ENCODE results near the gene GRB10.

The GRB10 gene

GRCh38 chr7:50801907-50802306 is 19.2 kb upstream of the GRB10 start:
- DNase-seq, result no peak

- no peak for DNase-seq
These were observed 17.2 kb upstream of the GRB10 start for GRCh38 chr7:50799873-50800272.

GRCh38 chr7:50798126-50798525 is 15.4 kb upstream of the GRB10 start:
- no peak for DNase-seq

DNA sequence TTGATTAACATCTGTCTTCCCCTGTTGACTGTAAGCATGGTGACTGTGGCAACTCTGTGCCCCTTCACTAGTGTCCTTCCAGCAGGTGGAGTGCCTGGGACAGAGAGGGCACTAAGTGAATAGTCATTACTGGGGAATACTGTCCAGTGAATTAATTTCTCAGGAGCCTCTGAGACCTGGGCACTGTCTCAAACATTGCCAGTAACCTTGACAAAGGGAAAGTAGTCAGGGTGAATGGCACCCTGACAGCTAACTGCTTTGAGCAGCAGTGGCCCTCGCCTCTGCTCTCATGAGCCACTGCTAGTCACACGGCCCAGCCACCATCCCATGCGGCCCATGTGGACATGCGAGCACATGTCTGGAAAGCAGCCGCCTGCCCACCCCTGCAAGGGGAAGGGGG is 13.1 kb upstream of the GRB10 start:
- DNase-seq, result no peak

DNA sequence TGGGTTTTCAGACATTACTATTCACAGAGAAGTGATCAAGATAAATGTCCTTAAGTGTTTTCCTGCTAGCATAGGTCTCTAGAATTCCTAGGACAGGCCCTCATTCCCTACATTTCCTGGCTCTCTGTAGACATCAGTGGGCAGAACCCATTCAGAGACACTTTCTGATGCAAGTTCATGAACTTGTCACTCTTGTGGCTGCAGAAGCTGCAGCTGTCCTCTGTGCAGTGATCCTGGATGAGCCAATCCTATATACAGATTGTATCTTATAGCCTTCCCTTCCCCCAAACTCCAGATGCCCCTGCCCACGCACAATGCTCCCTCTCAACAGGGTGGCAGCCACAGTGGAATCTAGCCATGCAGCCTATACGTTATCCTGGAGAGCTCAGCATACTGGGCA is 12.6 kb upstream of the GRB10 start:
- no peak for DNase-seq

DNA sequence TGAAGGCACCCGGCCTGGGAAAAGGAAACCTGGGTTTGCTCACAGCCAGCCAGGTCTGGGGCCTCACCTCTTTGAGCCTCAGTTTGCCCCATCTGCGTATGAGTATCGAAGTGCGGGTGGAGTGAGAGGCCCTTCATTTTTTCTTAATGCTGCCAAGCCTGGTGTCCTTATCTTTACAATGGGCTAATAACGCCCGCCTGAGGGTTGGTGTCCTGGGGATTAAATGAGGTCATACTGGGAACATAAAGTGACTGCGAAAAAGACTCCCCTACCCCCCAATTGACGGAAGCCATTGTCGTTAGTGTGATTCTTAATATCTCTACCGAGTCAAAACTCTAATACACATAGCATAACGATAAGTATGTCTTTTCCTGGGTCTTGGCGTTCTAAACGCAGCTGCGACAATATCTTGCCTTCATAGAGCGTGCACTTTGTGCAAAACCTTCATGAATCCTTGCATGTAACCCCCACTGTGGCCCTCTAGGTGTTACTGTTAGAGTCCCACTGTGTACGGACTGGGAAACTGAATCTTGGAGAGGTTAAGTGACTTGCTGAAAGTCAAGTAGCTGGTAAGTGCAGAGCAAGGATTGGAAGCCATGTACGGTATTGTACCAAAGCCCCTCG is 11.4 kb upstream of the GRB10 start:
- no peak for DNase-seq

GRCh38 chr7:50793120-50793946 is 10.6 kb upstream of the GRB10 start:
- peak; percentile 20 for DNase-seq

DNA sequence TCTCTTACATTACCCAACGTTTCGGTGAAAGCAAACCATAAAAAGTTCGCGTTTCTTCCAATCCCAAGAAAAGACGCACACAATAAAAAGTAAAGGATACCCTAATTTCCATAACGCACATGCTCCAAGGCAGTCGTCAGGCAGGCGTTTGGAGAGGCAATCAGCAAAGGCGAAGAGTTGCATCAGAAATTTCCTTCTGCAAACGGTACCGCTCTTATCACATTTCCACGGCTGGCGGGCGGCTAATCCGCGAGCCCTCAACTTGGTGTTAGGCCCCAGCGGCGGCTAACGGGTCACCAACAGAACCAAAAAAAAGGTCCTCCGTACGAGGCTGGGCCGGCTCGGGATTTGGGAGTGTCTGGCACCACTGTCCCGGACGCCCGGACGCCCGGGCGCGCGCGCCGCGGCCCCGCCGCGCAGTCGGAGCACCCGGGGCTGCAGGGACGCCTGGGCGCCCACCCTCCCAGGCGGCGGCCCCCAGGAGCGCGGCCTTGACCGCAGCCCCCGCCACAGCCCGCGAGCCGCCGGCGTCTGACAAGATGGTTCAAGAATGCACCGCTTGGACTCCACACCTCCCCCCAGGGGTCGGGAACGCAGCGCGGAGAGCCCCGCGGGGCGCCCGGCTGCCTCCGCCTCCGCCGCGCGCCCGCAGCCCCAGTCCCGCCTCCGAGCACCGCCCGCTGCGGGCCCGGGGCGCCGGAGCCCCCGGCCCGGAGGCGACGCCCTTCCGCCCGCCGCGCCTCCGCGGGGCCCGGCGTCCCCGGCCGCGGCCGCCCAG is 9.8 kb upstream of the GRB10 start:
- DNase-seq, result peak; percentile 24

DNA sequence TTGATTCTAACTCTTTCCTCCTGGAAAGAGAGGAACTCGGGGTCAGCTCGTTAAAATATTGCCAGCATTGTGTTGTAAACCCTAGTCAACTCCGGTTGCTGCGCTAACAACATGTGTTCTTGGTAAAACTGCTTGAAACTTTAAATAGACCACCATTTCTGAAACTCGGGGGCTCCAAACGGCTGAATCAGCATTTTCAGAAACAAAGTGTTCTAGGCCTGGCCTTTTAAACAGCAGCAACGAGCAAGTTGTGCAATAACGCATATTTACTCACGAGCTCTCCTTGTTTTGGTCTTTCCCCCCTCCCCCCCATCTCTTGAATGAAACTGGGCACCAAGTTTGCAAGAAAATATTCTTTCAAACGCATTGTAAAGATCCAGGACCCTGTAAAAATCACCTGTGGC is 9.2 kb upstream of the GRB10 start:
- no peak for DNase-seq

- DNase-seq, result no peak
These were observed 8.8 kb upstream of the GRB10 start for GRCh38 chr7:50791363-50791937.

GRCh38 chr7:50790381-50790780 is 7.7 kb upstream of the GRB10 start:
- DNase-seq, result no peak

GRCh38 chr7:50788382-50788781 is 5.7 kb upstream of the GRB10 start:
- DNase-seq, result no peak

GRCh38 chr7:50787825-50788224 is 5.1 kb upstream of the GRB10 start:
- no peak for DNase-seq

- no peak for DNase-seq
These were observed 2.6 kb upstream of the GRB10 start for GRCh38 chr7:50785346-50785745.

DNA sequence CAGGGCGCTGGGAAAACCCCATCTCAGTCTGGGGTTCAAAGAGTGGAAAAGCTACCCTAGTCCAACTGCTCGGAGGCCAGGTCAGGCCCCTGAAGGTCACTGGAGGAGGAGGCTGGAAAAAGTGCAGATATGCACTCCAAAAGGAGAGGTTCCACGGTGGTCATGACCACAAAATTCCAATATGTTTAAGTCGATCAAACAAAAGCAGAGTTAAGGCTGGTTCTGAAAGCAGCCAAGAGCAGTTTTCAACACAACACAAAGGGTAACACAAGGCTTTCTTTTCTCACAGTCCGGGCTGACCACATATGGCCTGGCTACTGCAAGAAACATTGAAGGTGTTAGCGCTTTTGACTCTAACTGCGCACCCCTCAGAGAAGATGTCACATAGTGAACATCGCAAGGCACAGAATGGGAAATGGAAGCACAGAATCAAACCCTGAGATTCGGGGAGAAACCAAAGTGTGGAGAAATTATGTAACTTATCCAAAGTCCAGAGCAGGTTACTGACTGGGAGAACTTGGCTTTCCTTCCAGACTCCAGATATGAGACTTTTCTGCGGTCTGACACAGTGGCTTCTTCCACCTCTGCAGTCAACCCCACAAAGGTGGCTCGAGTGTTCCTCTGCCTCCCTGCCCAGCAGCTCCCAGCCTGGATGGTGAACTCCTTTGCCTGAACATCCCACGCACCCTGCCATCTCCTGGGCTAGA is 1.3 kb upstream of the GRB10 start:
- no peak for DNase-seq

DNA sequence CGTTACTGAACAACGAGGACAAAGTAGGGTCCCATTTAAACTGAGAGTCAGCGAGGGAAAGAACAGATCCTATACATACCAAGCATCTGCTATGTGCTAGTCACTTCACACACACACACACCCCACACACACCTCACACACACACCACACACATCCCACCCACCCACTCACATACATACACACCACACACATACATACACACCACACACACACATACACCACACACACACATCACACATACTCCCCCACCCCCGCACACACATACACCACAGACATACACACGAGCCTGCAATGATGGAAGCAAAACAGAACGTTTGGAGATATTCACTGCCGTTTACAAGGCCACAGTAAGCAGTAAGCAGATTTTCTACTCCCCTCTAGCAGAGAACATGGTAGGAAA is 607 bp upstream of the GRB10 start:
- DNase-seq, result no peak

- DNase-seq, result peak; percentile 46
These were observed 1.1 kb downstream of the GRB10 start for GRCh38 chr7:50781381-50782293.

DNA sequence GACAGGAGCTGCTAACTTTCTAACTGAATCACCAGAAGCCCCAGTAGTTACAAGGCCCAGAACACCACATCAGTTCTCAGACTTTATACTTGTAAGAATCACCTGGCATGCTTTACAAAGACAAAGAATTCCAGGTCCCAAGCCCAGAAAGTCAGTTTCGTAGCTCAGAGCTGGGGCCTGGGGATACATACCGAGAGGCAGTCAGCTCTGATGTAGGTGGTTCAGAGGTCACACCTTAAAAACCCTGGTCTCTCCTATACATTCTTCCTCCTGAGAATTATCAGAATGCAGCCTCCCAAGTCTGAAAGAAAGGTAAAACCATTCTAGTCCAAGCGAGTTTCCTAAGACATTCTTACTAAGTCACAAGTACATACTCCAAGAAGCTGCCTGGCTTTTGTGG is 2.3 kb downstream of the GRB10 start:
- DNase-seq, result no peak

DNA sequence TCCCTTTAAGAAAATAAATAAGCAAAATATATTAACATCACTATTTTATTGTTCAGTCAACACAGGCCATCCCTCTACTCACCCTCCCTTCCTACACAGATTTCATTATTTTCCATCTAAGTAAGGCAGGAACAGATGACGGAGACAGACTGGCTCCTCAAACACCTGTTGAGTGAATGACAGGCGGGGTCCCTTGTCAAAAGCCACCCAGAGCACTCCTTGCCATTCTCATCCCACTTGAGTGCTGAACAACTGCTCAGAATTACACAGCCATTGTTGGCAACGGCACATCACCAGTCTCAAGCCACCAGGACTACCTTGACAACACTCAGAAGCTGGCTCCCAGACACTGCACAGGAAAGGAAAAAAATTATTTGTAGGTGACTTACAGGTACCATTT is 3.3 kb downstream of the GRB10 start:
- no peak for DNase-seq

DNA sequence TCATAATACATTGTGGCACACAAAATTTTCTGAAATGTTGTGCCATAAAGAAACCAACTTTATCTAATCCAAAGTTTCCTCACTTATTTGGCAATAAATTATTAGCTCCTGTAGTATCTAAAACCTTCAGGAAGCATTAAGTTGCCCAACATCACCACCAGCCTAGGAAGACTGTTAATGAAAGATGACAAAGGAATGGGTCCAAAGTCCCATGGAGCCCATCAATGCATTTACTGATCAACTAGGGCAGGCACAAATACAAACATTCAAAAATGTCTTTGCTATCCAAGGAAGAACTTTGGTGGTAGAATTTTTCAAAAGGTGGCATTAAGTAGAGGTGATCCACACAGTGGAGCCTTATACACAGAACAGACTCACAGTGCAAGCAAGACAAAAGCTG is 4.5 kb downstream of the GRB10 start:
- no peak for DNase-seq

DNA sequence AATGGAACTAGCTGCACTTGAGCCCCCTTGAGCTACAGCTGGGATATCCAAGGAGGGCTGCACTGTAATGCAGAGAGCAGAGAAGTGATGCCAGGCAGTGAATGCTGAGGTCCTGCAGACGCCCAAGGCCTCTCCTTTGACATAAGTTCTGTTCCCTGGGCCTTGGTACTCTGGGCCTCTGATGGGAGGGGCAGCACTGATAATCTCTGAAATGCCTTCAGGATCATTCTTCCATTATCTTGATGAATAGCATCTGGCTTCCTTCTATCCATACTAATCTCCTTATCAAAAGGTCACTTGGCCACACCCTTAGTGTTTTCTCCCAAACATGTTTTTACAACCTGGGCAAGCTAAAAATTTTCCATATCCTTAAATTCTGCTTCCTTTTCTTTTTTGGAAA is 6.9 kb downstream of the GRB10 start:
- no peak for DNase-seq

DNA sequence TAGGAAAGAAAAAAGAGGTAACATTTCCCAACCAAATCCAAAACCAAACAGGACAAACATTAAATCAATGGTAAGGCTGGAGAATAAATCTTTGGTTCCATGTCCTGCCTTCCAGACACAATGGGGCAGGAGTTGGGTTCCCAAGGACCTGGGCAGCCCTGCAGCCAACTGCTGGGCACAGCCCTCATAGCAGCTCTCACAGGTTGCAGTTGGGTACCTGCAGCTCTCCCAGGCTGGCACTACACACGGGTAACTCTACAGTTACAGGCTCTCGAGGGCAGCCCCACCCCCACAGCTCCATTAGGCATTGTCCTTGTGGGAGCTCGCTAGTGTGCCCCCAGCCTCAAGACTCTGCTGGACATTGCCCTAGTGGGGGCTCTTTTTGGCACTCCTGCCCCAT is 7.5 kb downstream of the GRB10 start:
- no peak for DNase-seq

All from activated CD4-positive, alpha-beta T cell treated with anti-CD3 and anti-CD28 coated beads for 48 hours (primary cell).